ENCODE measurements around the gene KLHDC8A.

DNA sequence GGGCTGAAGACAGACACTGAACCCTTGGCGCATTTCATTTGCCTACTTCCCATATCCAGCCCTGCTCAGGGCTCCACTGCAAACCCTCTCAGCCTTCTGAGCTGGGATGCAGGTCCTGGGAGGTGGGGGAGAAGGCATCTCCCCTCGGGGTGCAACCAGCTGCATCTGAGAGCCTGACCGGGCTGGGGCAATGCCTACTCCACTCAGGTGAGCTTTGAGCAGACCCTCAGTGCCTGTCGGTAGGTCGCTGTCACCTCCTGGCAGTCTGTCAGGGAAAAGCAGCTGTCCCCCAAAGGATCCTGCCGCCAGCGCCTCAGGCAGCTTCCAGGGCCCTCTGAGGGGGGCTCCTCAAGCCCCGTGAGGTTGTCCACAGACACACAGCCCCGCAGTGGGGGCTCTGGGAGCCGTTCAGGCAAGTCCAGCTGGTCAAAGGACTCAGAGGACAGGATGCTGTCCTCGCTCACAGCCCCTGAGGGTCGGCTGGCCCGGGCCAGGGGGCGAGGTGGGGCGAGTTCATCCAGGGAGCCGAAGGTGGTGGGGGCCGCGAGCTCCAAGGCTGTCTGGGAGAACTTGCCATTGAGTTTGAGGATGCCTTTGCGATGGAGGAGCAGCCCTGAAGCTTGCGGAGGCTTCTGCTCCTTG, 53.4 kb downstream of the KLHDC8A start:
- TF ChIP-seq, protein P1, sequence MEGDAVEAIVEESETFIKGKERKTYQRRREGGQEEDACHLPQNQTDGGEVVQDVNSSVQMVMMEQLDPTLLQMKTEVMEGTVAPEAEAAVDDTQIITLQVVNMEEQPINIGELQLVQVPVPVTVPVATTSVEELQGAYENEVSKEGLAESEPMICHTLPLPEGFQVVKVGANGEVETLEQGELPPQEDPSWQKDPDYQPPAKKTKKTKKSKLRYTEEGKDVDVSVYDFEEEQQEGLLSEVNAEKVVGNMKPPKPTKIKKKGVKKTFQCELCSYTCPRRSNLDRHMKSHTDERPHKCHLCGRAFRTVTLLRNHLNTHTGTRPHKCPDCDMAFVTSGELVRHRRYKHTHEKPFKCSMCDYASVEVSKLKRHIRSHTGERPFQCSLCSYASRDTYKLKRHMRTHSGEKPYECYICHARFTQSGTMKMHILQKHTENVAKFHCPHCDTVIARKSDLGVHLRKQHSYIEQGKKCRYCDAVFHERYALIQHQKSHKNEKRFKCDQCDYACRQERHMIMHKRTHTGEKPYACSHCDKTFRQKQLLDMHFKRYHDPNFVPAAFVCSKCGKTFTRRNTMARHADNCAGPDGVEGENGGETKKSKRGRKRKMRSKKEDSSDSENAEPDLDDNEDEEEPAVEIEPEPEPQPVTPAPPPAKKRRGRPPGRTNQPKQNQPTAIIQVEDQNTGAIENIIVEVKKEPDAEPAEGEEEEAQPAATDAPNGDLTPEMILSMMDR (conservative IDR thresholded peaks at IDR 0.05; ENCODE audit: low read depth, low read length) = no peak
- TF ChIP-seq RAD21 (IDR thresholded peaks at IDR 0.05; ENCODE audit: low read length) (no peak), POLR2A (IDR thresholded peaks at IDR 0.05; ENCODE audit: low read depth, low read length) (no peak)

Data from IMR-90 (cell line).